IMR-90 (cell line): Measurements from ENCODE around the gene SLC24A3. TPM values are rescaled to one million over a fixed set of nuclear protein-coding genes. Genes with fewer than 3 reads are reported as not detected.

Experiments
- ATAC-seq: fragments of 200-7000 bp; cut with Tn5 transposase; 2 replicates; pipeline ENCODE4 v1.9.1; 2020; ENCODE audit warnings: low read depth, mild to moderate bottlenecking, moderate library complexity
- BruUV-seq: library from RNA; stranded (reverse); fragments of 400-500 nt; replicated peaks from 2 replicates; lab custom pipeline; 2021; lab: Mats Ljungman, UMichigan
- CTCF ChIA-PET: fragments of 300-600 bp; formaldehyde crosslinking; extraction: SDS; loops from one replicate; lab custom pipeline; 2021; ENCODE audit warnings: antibody characterized with exemption; lab: Yijun Ruan, JAX
- POLR2A ChIA-PET: fragments of 300-600 bp; sonication (Branson Sonifier 250); formaldehyde crosslinking; loops from one replicate; lab custom pipeline; 2022; ENCODE audit warnings: antibody characterized with exemption; ENCODE audit not compliant: unreplicated experiment; lab: Charles Lee
- DNase-seq: peaks from one replicate; pipeline ENCODE4 v3.0.0; 2013
- H2AFZ ChIP-seq: replicated peaks from 2 replicates; pipeline ENCODE3; 2013; ENCODE audit warnings: low read length, mild to moderate bottlenecking; ENCODE audit not compliant: poor library complexity
- H2AK5ac ChIP-seq: 2 replicates; pipeline ENCODE4 v1.6.1; 2013; ENCODE audit warnings: low read depth, low read length, inconsistent platforms
- H2AK9ac ChIP-seq: replicated peaks from 2 replicates; pipeline ENCODE3; 2013; ENCODE audit warnings: mild to moderate bottlenecking, low read depth, low read length, moderate library complexity; ENCODE audit not compliant: poor library complexity
- H2BK120ac ChIP-seq: 2 replicates; pipeline ENCODE4 v1.6.1; 2013; ENCODE audit warnings: low read depth, low read length, inconsistent platforms
- H2BK15ac ChIP-seq: 3 replicates; pipeline ENCODE4 v1.6.1; 2013; ENCODE audit warnings: low read depth, low read length, inconsistent platforms
- H2BK20ac ChIP-seq: 2 replicates; pipeline ENCODE4 v1.6.1; 2013; ENCODE audit warnings: low read depth, mild to moderate bottlenecking, inconsistent platforms, low read length, moderate library complexity
- H2BK5ac ChIP-seq: 2 replicates; pipeline ENCODE4 v1.6.1; 2013; ENCODE audit warnings: mild to moderate bottlenecking, low read depth, low read length, inconsistent platforms; ENCODE audit not compliant: poor library complexity, severe bottlenecking
- H3K14ac ChIP-seq: replicated peaks from 2 replicates; pipeline ENCODE4 v1.6.1; 2013; ENCODE audit warnings: low read depth, low read length, inconsistent platforms
- H3K18ac ChIP-seq: 2 replicates; pipeline ENCODE4 v1.6.1; 2013; ENCODE audit warnings: low read depth, low read length, control low read depth
- H3K23ac ChIP-seq: 2 replicates; pipeline ENCODE4 v1.6.1; 2013; ENCODE audit warnings: low read depth, low read length, inconsistent platforms
- H3K27ac ChIP-seq: 2 replicates; pipeline ENCODE4 v1.5.1; 2013; ENCODE audit warnings: mild to moderate bottlenecking, control low read depth, low read length; ENCODE audit not compliant: insufficient read depth
- H3K27me3 ChIP-seq: 2 replicates; pipeline ENCODE4 v1.6.1; 2013; ENCODE audit warnings: low read length; ENCODE audit not compliant: control insufficient read depth, insufficient read depth
- H3K36me3 ChIP-seq: 2 replicates; pipeline ENCODE4 v1.6.1; 2013; ENCODE audit warnings: low read length, mixed read lengths; ENCODE audit not compliant: control insufficient read depth, insufficient read depth
- H3K4ac ChIP-seq: 2 replicates; pipeline ENCODE4 v1.6.1; 2013; ENCODE audit warnings: low read depth, low read length, inconsistent platforms
- H3K4me1 ChIP-seq: 2 replicates; pipeline ENCODE4 v1.6.1; 2013; ENCODE audit warnings: low read length, mixed read lengths; ENCODE audit not compliant: control insufficient read depth, insufficient read depth
- H3K4me2 ChIP-seq: 2 replicates; pipeline ENCODE4 v1.6.1; 2013; ENCODE audit warnings: low read depth, mild to moderate bottlenecking, control low read depth, low read length, moderate library complexity
- H3K4me3 ChIP-seq: 2 replicates; pipeline ENCODE4 v1.5.1; 2013; ENCODE audit warnings: low read depth, mild to moderate bottlenecking, control low read depth, low read length, moderate library complexity; ENCODE audit not compliant: insufficient read depth
- H3K56ac ChIP-seq: 2 replicates; pipeline ENCODE4 v1.6.1; 2013; ENCODE audit warnings: low read length, inconsistent platforms; ENCODE audit not compliant: insufficient read depth; ENCODE audit errors: extremely low read depth
- H3K79me1 ChIP-seq, 2 experiments: 2 replicates each; pipeline ENCODE4 v1.6.1; 2013; ENCODE audit warnings: low read length in 2 of 2, inconsistent platforms in 1 of 2, low read depth in 1 of 2
- H3K9ac ChIP-seq: 2 replicates; pipeline ENCODE4 v1.6.1; 2013; ENCODE audit warnings: low read depth, low read length, control low read depth
- H3K9me1 ChIP-seq: 2 replicates; pipeline ENCODE4 v1.6.1; 2013; ENCODE audit warnings: low read length, inconsistent platforms; ENCODE audit not compliant: insufficient read depth
- H3K9me3 ChIP-seq: 2 replicates; pipeline ENCODE4 v1.6.1; 2013; ENCODE audit warnings: low read length; ENCODE audit not compliant: control insufficient read depth, insufficient read depth
- H4K20me1 ChIP-seq: 2 replicates; pipeline ENCODE4 v1.6.1; 2013; ENCODE audit warnings: low read length, inconsistent platforms; ENCODE audit not compliant: insufficient read depth
- H4K5ac ChIP-seq: 2 replicates; pipeline ENCODE4 v1.6.1; 2013; ENCODE audit warnings: mild to moderate bottlenecking, low read depth, low read length, control low read depth
- H4K8ac ChIP-seq, 2 experiments: 2 replicates each; pipeline ENCODE4 v1.6.1; 2013; ENCODE audit warnings: low read depth in 2 of 2, low read length in 2 of 2, control low read depth in 1 of 2, inconsistent platforms in 1 of 2
- H4K91ac ChIP-seq: 2 replicates; pipeline ENCODE4 v1.6.1; 2013; ENCODE audit warnings: low read depth, low read length, inconsistent platforms; ENCODE audit not compliant: insufficient read depth
- CTCF ChIP-seq: conservative IDR thresholded peaks from 2 replicates; pipeline ENCODE4 v1.5.1; 2012; ENCODE audit warnings: mild to moderate bottlenecking, low read depth, low read length, improper control_type of control experiment
- MAZ ChIP-seq: IDR thresholded peaks from 2 replicates; pipeline ENCODE4 v1.6.1; 2012; ENCODE audit warnings: low read depth, mild to moderate bottlenecking, low read length, improper control_type of control experiment, moderate library complexity, borderline replicate concordance
- WGBS, 2 experiments: methylation state at CpG; one replicate each; pipeline versions ENCODE4 v1.1.5 to v1.1.7; 2013; ENCODE audit warnings: missing lambda C conversion rate in 2 of 2; ENCODE audit not compliant: insufficient read length in 1 of 2; ENCODE audit errors: extremely low coverage in 2 of 2; 5-methylcytosine and 5-hydroxymethylcytosine counted together
- dilution Hi-C: fragments of 300-500 bp; cut with HindIII; formaldehyde crosslinking; loops from one replicate; pipeline ENCODE4 v1.14.3; 2018; ENCODE audit warnings: low sequenced_read_pairs; ENCODE audit not compliant: unreplicated experiment
- in situ Hi-C: fragments of 300-500 bp; cut with MboI; formaldehyde crosslinking; loops from 3 replicates; pipeline ENCODE4 v1.14.3; 2019; ENCODE audit warnings: low sequenced_read_pairs, inconsistent platforms, mixed read lengths
- intact Hi-C: fragments of 100-400 bp; cut with micrococcal nuclease; formaldehyde crosslinking; loops from 2 replicates; pipeline ENCODE4 v1.10.0; 2022
- polyA plus RNA-seq, 3 experiments: library from polyadenylated mRNA; depleted of rRNA; stranded (reverse); fragments of >200 nt; gene quantifications; 2 replicates each; pipeline ENCODE4 v1.2.3, GENCODE V29; 2012; ENCODE audit warnings: low replicate concordance in 1 of 3
- total RNA-seq: library from RNA; depleted of rRNA; stranded (reverse); fragments of >200 nt; gene quantifications from 2 replicates; pipeline ENCODE4 v1.2.3, GENCODE V29; 2012

Gene SLC24A3
- total and polyA plus RNA-seq, 2 of the 4 experiments (the other 2 are of a cell fraction) = not detected

GRCh38 chr20:19758133-19758500 lies 545.7 kb downstream of the SLC24A3 start, which contains the start of gene RIN2:
Gene RIN2, plus strand, starts transcription at chr20:19758258. Its CDS starts 131,344 bp downstream, at chr20:19889602.
- in situ Hi-C loops = no loop called here
- H2BK5ac ChIP-seq = peak within 1 kb of the TSS; percentile 41
- dilution Hi-C loops = no loop called here
- WGBS, 2 experiments = 1% methylated on average over 12 of the region's 25 CpGs; no CpG with 5 or more reads in 1 of the 2 experiments
- H3K14ac ChIP-seq = peak within 1 kb of the TSS; percentile 91
- peak within 1 kb of the TSS; percentile 15; the same call in 1 of the 2 replicates for H2BK20ac ChIP-seq
- peak within 1 kb of the TSS; percentile 88 for H2BK120ac ChIP-seq
- H3K4me2 ChIP-seq = peak within 1 kb of the TSS; percentile 89
- peak within 1 kb of the TSS; percentile 72 for H3K4me3 ChIP-seq
- TF ChIP-seq MAZ (peak; percentile 4; the same call in 1 of the 2 replicates), CTCF (no peak)
- H3K79me1 ChIP-seq = peaks cover 7 to 55% of the 10 kb centered on the region in 2 experiments; a peak in 3 of 4 replicates
- H3K27me3 ChIP-seq = no peaks in the 10 kb centered on the region
- H3K9ac ChIP-seq = peak within 1 kb of the TSS; percentile 89
- H2BK15ac ChIP-seq = peak within 1 kb of the TSS; percentile 58; the same call in 2 of the 3 replicates
- peaks cover 2% of the 10 kb centered on the region; the same call in 1 of the 2 replicates for H3K36me3 ChIP-seq
- H3K4ac ChIP-seq = peak within 1 kb of the TSS; percentile 96
- H2AK9ac ChIP-seq = peak within 1 kb of the TSS; percentile 79
- peak within 1 kb of the TSS; percentile 91 for H3K23ac ChIP-seq
- H2AK5ac ChIP-seq = peak within 1 kb of the TSS; percentile 97
- peak; percentile 55 for ATAC-seq
- DNase-seq = peak; percentile 22
- POLR2A ChIA-PET = interaction anchor here (0.6 to 1.0 kb wide), 6 partner anchors 18 to 1071 kb away, joined by 3 to 7 read pairs (median 6); no protein-coding TSS in a partner anchor
- peak within 1 kb of the TSS; percentile 90 for H4K91ac ChIP-seq
- CTCF ChIA-PET = no interaction called here
- peak within 1 kb of the TSS; percentile 77 for H4K5ac ChIP-seq
- peak within 1 kb of the TSS; percentile 92 for H2AFZ ChIP-seq
- H3K4me1 ChIP-seq = peaks cover 8% of the 10 kb centered on the region
- peak within 1 kb of the TSS; percentile 78 for H3K27ac ChIP-seq
- peak within 1 kb of the TSS; percentile 88 for H3K56ac ChIP-seq
- peak within 1 kb of the TSS; percentile 65 to 85 for H4K8ac ChIP-seq
- H4K20me1 ChIP-seq = no peaks in the 10 kb centered on the region; the same call in 1 of the 2 replicates
- intact Hi-C loops = loop anchor here (5.0 kb wide), 1 partner anchor 66 kb away; no protein-coding TSS in a partner anchor
- peaks cover 12% of the 10 kb centered on the region for H3K9me1 ChIP-seq
- BruUV-seq = no TSS peak
- H3K18ac ChIP-seq = peak within 1 kb of the TSS; percentile 88
- H3K9me3 ChIP-seq = no peaks in the 10 kb centered on the region
